MCF 10A (cell line): ENCODE results near the gene DGKG. TPM values are rescaled to one million over a fixed set of nuclear protein-coding genes. Genes with fewer than 3 reads are reported as not detected.

Experiments
- BruUV-seq: library from RNA; stranded (reverse); fragments of 400-500 nt; replicated peaks from 2 replicates; lab custom pipeline; 2021; lab: Mats Ljungman, UMichigan
- CTCF ChIA-PET: fragments of 300-600 bp; sonication (Branson Sonifier 250); formaldehyde crosslinking; extraction: SDS; loops from one replicate; lab custom pipeline; 2021; ENCODE audit warnings: antibody characterized with exemption, inconsistent platforms; lab: Yijun Ruan, JAX
- POLR2A ChIA-PET: fragments of 300-600, 350-650 bp; sonication (Branson Sonifier 250); formaldehyde crosslinking; extraction: SDS; loops from one replicate; lab custom pipeline; 2020; ENCODE audit warnings: antibody characterized with exemption, inconsistent platforms; lab: Yijun Ruan, JAX
- DNase-seq: peaks from one replicate; pipeline ENCODE4 v3.0.0-alpha.2; 2018; ENCODE audit not compliant: unreplicated experiment
- H3K27ac Mint-ChIP-seq: one replicate; pipeline ENCODE4 v1.8.0; 2022; ENCODE audit warnings: mild to moderate bottlenecking, low read depth, mixed read lengths; ENCODE audit not compliant: unreplicated experiment
- H3K27me3 Mint-ChIP-seq: one replicate; pipeline ENCODE4 v1.8.0; 2022; ENCODE audit warnings: mixed read lengths; ENCODE audit not compliant: insufficient read depth, unreplicated experiment
- H3K36me3 Mint-ChIP-seq: one replicate; pipeline ENCODE4 v1.8.0; 2022; ENCODE audit warnings: mild to moderate bottlenecking, moderate library complexity, mixed read lengths; ENCODE audit not compliant: insufficient read depth, unreplicated experiment
- H3K4me1 Mint-ChIP-seq: one replicate; pipeline ENCODE4 v1.8.0; 2022; ENCODE audit warnings: mixed read lengths; ENCODE audit not compliant: insufficient read depth, unreplicated experiment
- H3K4me3 Mint-ChIP-seq: one replicate; pipeline ENCODE4 v1.8.0; 2022; ENCODE audit warnings: mild to moderate bottlenecking, moderate library complexity, mixed read lengths; ENCODE audit not compliant: unreplicated experiment
- H3K9me3 Mint-ChIP-seq: one replicate; pipeline ENCODE4 v1.8.0; 2022; ENCODE audit warnings: mixed read lengths; ENCODE audit not compliant: unreplicated experiment
- CTCF ChIP-seq: fragments of 200-600 bp; IDR thresholded peaks from one replicate; pipeline ENCODE4 v1.8.0; 2022; ENCODE audit warnings: antibody characterized with exemption, mild to moderate bottlenecking; ENCODE audit not compliant: unreplicated experiment
- intact Hi-C: fragments of 100-400 bp; cut with micrococcal nuclease; formaldehyde crosslinking; loops from 2 replicates; pipeline ENCODE4 v1.14.1; 2022
- total RNA-seq: library from RNA; stranded (reverse); gene quantifications from 2 replicates; pipeline ENCODE4 v1.2.3, GENCODE V29; 2022

Gene DGKG
- total RNA-seq, 1 experiment from 2014 or later = not detected

GRCh38 chr3:186181901-186182300 lies 180.1 kb downstream of the DGKG start:
- no peaks in the 10 kb centered on the region for H3K4me1 Mint-ChIP-seq
- no peak for TF ChIP-seq CTCF
- H3K9me3 Mint-ChIP-seq = no peaks in the 10 kb centered on the region
- H3K4me3 Mint-ChIP-seq = no peak overlapping the region
- ChIA-PET CTCF (interaction anchor here (0.7 to 0.8 kb wide), 2 partner anchors 134 to 234 kb away, joined by 3 to 4 read pairs; no protein-coding TSS in a partner anchor), POLR2A (no interaction called here)
- H3K36me3 Mint-ChIP-seq = no peaks in the 10 kb centered on the region
- DNase-seq = no peak
- peaks cover 22% of the 10 kb centered on the region for H3K27me3 Mint-ChIP-seq
- no TSS peak for BruUV-seq
- intact Hi-C loops = no loop called here
- no peak overlapping the region for H3K27ac Mint-ChIP-seq

GRCh38 chr3:186180891-186181481 lies 181.0 kb downstream of the DGKG start:
- H3K36me3 Mint-ChIP-seq = no peaks in the 10 kb centered on the region
- peaks cover 13% of the 10 kb centered on the region for H3K27me3 Mint-ChIP-seq
- intact Hi-C loops = no loop called here
- no TSS peak for BruUV-seq
- no peaks in the 10 kb centered on the region for H3K4me1 Mint-ChIP-seq
- H3K9me3 Mint-ChIP-seq = no peaks in the 10 kb centered on the region
- no peak for DNase-seq
- H3K27ac Mint-ChIP-seq = no peak overlapping the region
- TF ChIP-seq CTCF = no peak
- no peak overlapping the region for H3K4me3 Mint-ChIP-seq
- ChIA-PET POLR2A (no interaction called here), CTCF (interaction anchor here (0.5 to 0.8 kb wide), 2 partner anchors 133 to 186 kb away, joined by 3 to 4 read pairs; no protein-coding TSS in a partner anchor)

GRCh38 chr3:186180151-186180550 lies 181.9 kb downstream of the DGKG start:
- no peak for DNase-seq
- H3K4me1 Mint-ChIP-seq = no peaks in the 10 kb centered on the region
- TF ChIP-seq CTCF = no peak
- H3K27me3 Mint-ChIP-seq = peaks cover 6% of the 10 kb centered on the region
- H3K9me3 Mint-ChIP-seq = no peaks in the 10 kb centered on the region
- H3K36me3 Mint-ChIP-seq = no peaks in the 10 kb centered on the region
- no TSS peak for BruUV-seq
- ChIA-PET POLR2A (no interaction called here), CTCF (no interaction called here)
- no peak overlapping the region for H3K4me3 Mint-ChIP-seq
- no peak overlapping the region for H3K27ac Mint-ChIP-seq
- intact Hi-C loops = no loop called here

- no peaks in the 10 kb centered on the region for H3K27me3 Mint-ChIP-seq
- ChIA-PET CTCF (no interaction called here), POLR2A (no interaction called here)
- no peak for DNase-seq
- H3K4me3 Mint-ChIP-seq = no peak overlapping the region
- BruUV-seq = no TSS peak
- no peak overlapping the region for H3K27ac Mint-ChIP-seq
- intact Hi-C loops = no loop called here
- no peaks in the 10 kb centered on the region for H3K9me3 Mint-ChIP-seq
- H3K36me3 Mint-ChIP-seq = no peaks in the 10 kb centered on the region
- H3K4me1 Mint-ChIP-seq = no peaks in the 10 kb centered on the region
- TF ChIP-seq CTCF = no peak
Measured at GRCh38 chr3:186178412-186178811, 183.6 kb downstream of the DGKG start.
